Calu3 (cell line): ENCODE data around the gene WDTC1. TPM values are rescaled to one million over a fixed set of nuclear protein-coding genes. Genes with fewer than 3 reads are reported as not detected.
A peak's percentile ranks its signal among the peaks of the same experiment; 100 is the strongest.

ENCODE experiments used
- BruUV-seq: library from RNA; stranded (reverse); fragments of 400-500 nt; replicated peaks from 2 replicates; lab custom pipeline; 2021; lab: Mats Ljungman, UMichigan
- CTCF ChIA-PET: fragments of 300-600 bp; sonication (Branson Sonifier 250); formaldehyde crosslinking; loops from one replicate; lab custom pipeline; 2022; ENCODE audit warnings: antibody characterized with exemption; lab: Charles Lee
- DNase-seq: peaks from one replicate; pipeline ENCODE4 v3.0.0; 2022
- H3K27ac Mint-ChIP-seq: one replicate; pipeline ENCODE4 v1.8.0; 2022; ENCODE audit warnings: mixed read lengths; ENCODE audit not compliant: unreplicated experiment
- H3K27me3 Mint-ChIP-seq: one replicate; pipeline ENCODE4 v1.8.0; 2022; ENCODE audit warnings: mixed read lengths; ENCODE audit not compliant: unreplicated experiment
- H3K36me3 Mint-ChIP-seq: one replicate; pipeline ENCODE4 v1.8.0; 2022; ENCODE audit warnings: mild to moderate bottlenecking, moderate library complexity, mixed read lengths; ENCODE audit not compliant: insufficient read depth, unreplicated experiment
- H3K4me1 Mint-ChIP-seq: one replicate; pipeline ENCODE4 v1.8.0; 2022; ENCODE audit warnings: mild to moderate bottlenecking, low read depth, mixed read lengths; ENCODE audit not compliant: unreplicated experiment
- H3K4me3 Mint-ChIP-seq: one replicate; pipeline ENCODE4 v1.8.0; 2022; ENCODE audit warnings: mild to moderate bottlenecking, low read depth, moderate library complexity, mixed read lengths; ENCODE audit not compliant: unreplicated experiment
- H3K9me3 Mint-ChIP-seq: one replicate; pipeline ENCODE4 v1.8.0; 2022; ENCODE audit warnings: low read depth, mixed read lengths; ENCODE audit not compliant: unreplicated experiment
- intact Hi-C: fragments of 100-400 bp; cut with micrococcal nuclease; formaldehyde crosslinking; loops from one replicate; pipeline ENCODE4 v1.10.0; 2022; ENCODE audit not compliant: unreplicated experiment
- total RNA-seq: library from RNA; stranded (reverse); gene quantifications from 2 replicates; pipeline ENCODE4 v1.2.3, GENCODE V29; 2022
- TF ChIP-seq, protein P1 (sequence below): fragments of 200-600 bp; IDR thresholded peaks from one replicate; pipeline ENCODE4 v1.8.0; 2022; ENCODE audit warnings: antibody characterized with exemption; ENCODE audit not compliant: unreplicated experiment

The WDTC1 gene
- total RNA-seq, 1 experiment from 2014 or later = 10.8 TPM

GRCh38 chr1:27318136-27318535 is 83.7 kb downstream of the WDTC1 start:
- H3K27me3 Mint-ChIP-seq = peaks cover 8% of the 10 kb centered on the region
- DNase-seq = no peak
- no peak overlapping the region for H3K27ac Mint-ChIP-seq
- CTCF ChIA-PET = interaction anchor here (0.6 kb wide), 1 partner anchor 226 kb away, joined by 4 read pairs; no protein-coding TSS in a partner anchor
- H3K36me3 Mint-ChIP-seq = peaks cover 15% of the 10 kb centered on the region
- BruUV-seq = no TSS peak
- no peaks in the 10 kb centered on the region for H3K4me1 Mint-ChIP-seq
- TF ChIP-seq, protein P1, sequence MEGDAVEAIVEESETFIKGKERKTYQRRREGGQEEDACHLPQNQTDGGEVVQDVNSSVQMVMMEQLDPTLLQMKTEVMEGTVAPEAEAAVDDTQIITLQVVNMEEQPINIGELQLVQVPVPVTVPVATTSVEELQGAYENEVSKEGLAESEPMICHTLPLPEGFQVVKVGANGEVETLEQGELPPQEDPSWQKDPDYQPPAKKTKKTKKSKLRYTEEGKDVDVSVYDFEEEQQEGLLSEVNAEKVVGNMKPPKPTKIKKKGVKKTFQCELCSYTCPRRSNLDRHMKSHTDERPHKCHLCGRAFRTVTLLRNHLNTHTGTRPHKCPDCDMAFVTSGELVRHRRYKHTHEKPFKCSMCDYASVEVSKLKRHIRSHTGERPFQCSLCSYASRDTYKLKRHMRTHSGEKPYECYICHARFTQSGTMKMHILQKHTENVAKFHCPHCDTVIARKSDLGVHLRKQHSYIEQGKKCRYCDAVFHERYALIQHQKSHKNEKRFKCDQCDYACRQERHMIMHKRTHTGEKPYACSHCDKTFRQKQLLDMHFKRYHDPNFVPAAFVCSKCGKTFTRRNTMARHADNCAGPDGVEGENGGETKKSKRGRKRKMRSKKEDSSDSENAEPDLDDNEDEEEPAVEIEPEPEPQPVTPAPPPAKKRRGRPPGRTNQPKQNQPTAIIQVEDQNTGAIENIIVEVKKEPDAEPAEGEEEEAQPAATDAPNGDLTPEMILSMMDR = no peak
- H3K9me3 Mint-ChIP-seq = no peaks in the 10 kb centered on the region
- no peak overlapping the region for H3K4me3 Mint-ChIP-seq
- intact Hi-C loops = no loop called here

DNA sequence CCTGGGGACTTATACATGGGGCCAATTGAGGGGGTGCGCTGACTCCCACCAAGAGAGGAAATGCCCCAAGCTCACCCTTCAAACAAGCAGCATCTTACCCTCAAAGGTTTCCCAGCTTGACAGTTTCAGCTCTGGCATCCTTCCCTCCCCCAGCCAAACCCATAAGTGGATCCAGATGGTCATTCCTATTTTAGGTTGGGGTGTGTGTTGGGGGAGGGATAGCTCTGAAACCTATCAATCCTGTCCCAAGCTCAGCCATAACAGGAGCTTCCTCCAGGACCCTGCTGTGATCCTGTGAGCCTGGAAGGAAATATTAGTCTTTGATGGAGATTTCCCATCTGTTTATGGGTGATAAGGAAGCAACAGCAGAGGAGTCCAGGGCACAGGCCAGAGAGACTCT is 84.2 kb downstream of the WDTC1 start:
- no peak for DNase-seq
- no TSS peak for BruUV-seq
- TF ChIP-seq, protein P1 = no peak
- no peaks in the 10 kb centered on the region for H3K4me1 Mint-ChIP-seq
- no peak overlapping the region for H3K4me3 Mint-ChIP-seq
- CTCF ChIA-PET = no interaction called here
- peaks cover 17% of the 10 kb centered on the region for H3K36me3 Mint-ChIP-seq
- intact Hi-C loops = no loop called here
- peaks cover 8% of the 10 kb centered on the region for H3K27me3 Mint-ChIP-seq
- no peaks in the 10 kb centered on the region for H3K9me3 Mint-ChIP-seq
- no peak overlapping the region for H3K27ac Mint-ChIP-seq

DNA sequence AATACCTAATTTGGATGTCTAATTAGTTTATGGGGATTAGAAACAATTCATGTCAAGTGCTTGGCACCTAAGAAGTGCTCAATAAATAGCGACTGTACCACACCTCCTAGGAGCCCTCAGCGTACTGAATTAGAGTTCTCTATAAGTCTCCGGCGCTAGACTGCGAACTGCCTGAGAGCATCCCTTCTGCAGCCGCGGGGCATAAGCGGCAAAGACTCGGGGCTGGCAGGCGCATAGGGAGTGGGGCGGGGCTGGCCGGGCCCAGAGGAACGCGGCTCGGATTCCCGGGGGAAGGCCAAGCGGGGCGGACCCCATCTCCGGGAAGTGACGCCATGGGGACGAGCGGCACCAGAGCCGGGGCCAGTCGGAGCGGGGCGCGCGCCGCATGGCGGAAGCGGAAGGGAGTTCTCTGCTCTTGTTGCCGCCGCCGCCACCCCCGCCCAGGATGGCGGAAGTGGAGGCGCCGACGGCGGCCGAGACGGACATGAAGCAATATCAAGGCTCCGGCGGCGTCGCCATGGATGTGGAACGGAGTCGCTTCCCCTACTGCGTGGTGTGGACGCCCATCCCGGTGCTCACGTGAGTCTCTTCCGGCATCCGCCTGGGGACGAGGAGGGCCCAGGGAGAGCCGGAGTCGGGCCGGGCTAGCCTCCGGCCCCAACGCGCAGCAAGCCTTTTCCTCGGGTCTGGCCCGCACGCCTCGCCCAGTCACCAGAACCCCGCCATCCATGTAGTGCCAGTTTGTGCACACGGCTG is 87.6 kb downstream of the WDTC1 start, which contains the start of gene TMEM222:
TMEM222 (plus strand) TSS at position 351 of the 756 bp plus-strand sequence; CDS start at position 386, 35 bp downstream.
- peak within 1 kb of the TSS; percentile 73 for H3K27ac Mint-ChIP-seq
- peaks cover 8% of the 10 kb centered on the region for H3K27me3 Mint-ChIP-seq
- peaks cover 22% of the 10 kb centered on the region for H3K36me3 Mint-ChIP-seq
- intact Hi-C loops = no loop called here
- H3K9me3 Mint-ChIP-seq = no peaks in the 10 kb centered on the region
- no peaks in the 10 kb centered on the region for H3K4me1 Mint-ChIP-seq
- peak; percentile 95 for DNase-seq
- peak within 1 kb of the TSS; percentile 87 for H3K4me3 Mint-ChIP-seq
- CTCF ChIA-PET = no interaction called here
- TF ChIP-seq, protein P1 = no peak
- BruUV-seq = no TSS peak

DNA sequence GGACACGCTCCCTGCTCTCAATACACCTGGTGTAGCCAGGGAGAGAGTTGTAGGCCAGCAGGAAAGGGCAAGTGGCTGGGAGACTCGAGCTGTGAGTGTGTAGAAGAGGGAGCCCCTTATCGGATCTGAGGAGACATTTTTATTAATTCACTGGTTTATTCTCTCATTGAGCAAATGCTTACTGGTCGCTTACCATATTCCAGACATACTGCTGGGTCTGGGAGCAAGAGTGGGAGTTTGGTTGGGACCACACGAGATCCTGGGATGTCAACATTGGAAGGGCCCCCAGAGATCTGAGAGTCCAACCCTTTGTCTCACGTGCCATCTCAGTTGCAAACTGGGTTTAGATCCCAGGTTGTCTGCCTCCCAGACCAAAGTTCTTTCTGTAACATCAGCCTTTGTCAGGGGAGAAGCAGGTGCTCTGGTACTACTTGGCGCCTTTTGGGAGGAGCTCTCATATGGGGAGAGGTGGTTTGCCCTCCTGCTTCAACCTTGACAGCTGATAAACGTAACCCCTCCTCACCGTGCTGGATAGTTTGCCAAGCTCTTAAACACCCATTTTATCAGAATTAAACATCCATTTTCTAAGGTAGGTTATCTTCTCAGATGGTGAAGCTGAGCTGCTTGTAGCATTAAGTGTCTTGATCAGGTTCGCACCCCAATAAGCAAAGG is 88.3 kb downstream of the WDTC1 start:
- TF ChIP-seq, protein P1 = no peak
- Mint-ChIP-seq H3K4me3 (peak overlapping the region; percentile 87), H3K27ac (peak overlapping the region; percentile 73), H3K27me3 (peaks cover 8% of the 10 kb centered on the region), H3K4me1 (peaks cover 1% of the 10 kb centered on the region), H3K9me3 (no peaks in the 10 kb centered on the region), H3K36me3 (peaks cover 22% of the 10 kb centered on the region)
- no peak for DNase-seq
- CTCF ChIA-PET = interaction anchor here (0.7 to 1.3 kb wide), 2 partner anchors 26 to 43 kb away, joined by 3 read pairs; no protein-coding TSS in a partner anchor
- intact Hi-C loops = no loop called here
- TSS peak; percentile 51 for BruUV-seq
